Measurements from ENCODE around the gene HAND1.

Gene HAND1

GRCh38 chr5:154506049-154506715 lies 28.2 kb upstream of the HAND1 start:
- Histone ChIP-seq H3K27me3 (ENCODE audit: insufficient read depth, low read depth) (no peaks in the 10 kb centered on the region), H3K9ac (no peak overlapping the region), H3K4me2 (no peak overlapping the region), H3K4me1 (ENCODE audit: low read depth, poor library complexity, severe bottlenecking) (peaks cover 10% of the 10 kb centered on the region), H2AFZ (ENCODE audit: low read depth) (no peak overlapping the region), H3K4me3 (IDR thresholded peaks at IDR 0.05; ENCODE audit: insufficient read depth, low read depth, low read length) (no peak overlapping the region), H3K36me3 (ENCODE audit: insufficient read depth) (no peaks in the 10 kb centered on the region), H3K27ac (no peak overlapping the region), H4K20me1 (ENCODE audit: insufficient read depth) (no peaks in the 10 kb centered on the region), H3K79me2 (ENCODE audit: insufficient read depth, low read depth) (no peaks in the 10 kb centered on the region)
- no peak for TF ChIP-seq CTCF (conservative IDR thresholded peaks at IDR 0.05; ENCODE audit: low read depth, low read length)

- H3K4me1 ChIP-seq (ENCODE audit: low read depth, poor library complexity, severe bottlenecking), result peaks cover 10% of the 10 kb centered on the region
- no peaks in the 10 kb centered on the region for H3K36me3 ChIP-seq (ENCODE audit: insufficient read depth)
- H3K79me2 ChIP-seq (ENCODE audit: insufficient read depth, low read depth), result no peaks in the 10 kb centered on the region
- no peak for TF ChIP-seq CTCF (conservative IDR thresholded peaks at IDR 0.05; ENCODE audit: low read depth, low read length)
- no peak overlapping the region for H3K9ac ChIP-seq
- no peaks in the 10 kb centered on the region for H4K20me1 ChIP-seq (ENCODE audit: insufficient read depth)
- no peak overlapping the region for H3K4me3 ChIP-seq (IDR thresholded peaks at IDR 0.05; ENCODE audit: insufficient read depth, low read depth, low read length)
- H3K27ac ChIP-seq, result no peak overlapping the region
- no peaks in the 10 kb centered on the region for H3K27me3 ChIP-seq (ENCODE audit: insufficient read depth, low read depth)
- no peak overlapping the region for H2AFZ ChIP-seq (ENCODE audit: low read depth)
- no peak overlapping the region for H3K4me2 ChIP-seq
Observed at GRCh38 chr5:154505567-154505966, 27.5 kb upstream of the HAND1 start.

- no peaks in the 10 kb centered on the region for H3K79me2 ChIP-seq (ENCODE audit: insufficient read depth, low read depth)
- TF ChIP-seq CTCF (conservative IDR thresholded peaks at IDR 0.05; ENCODE audit: low read depth, low read length), result no peak
- H3K27me3 ChIP-seq (ENCODE audit: insufficient read depth, low read depth), result no peaks in the 10 kb centered on the region
- no peaks in the 10 kb centered on the region for H3K36me3 ChIP-seq (ENCODE audit: insufficient read depth)
- H3K27ac ChIP-seq, result no peak overlapping the region
- H3K4me3 ChIP-seq (IDR thresholded peaks at IDR 0.05; ENCODE audit: insufficient read depth, low read depth, low read length), result no peak overlapping the region
- H3K9ac ChIP-seq, result no peak overlapping the region
- no peaks in the 10 kb centered on the region for H4K20me1 ChIP-seq (ENCODE audit: insufficient read depth)
- H2AFZ ChIP-seq (ENCODE audit: low read depth), result peak overlapping the region; percentile 44; the same call in 1 of the 2 replicates
- peaks cover 10% of the 10 kb centered on the region for H3K4me1 ChIP-seq (ENCODE audit: low read depth, poor library complexity, severe bottlenecking)
- peak overlapping the region; percentile 45 for H3K4me2 ChIP-seq
Observed at GRCh38 chr5:154503698-154504039, 25.6 kb upstream of the HAND1 start.

GRCh38 chr5:154502180-154502579 lies 24.2 kb upstream of the HAND1 start:
- Histone ChIP-seq H3K27me3 (ENCODE audit: insufficient read depth, low read depth) (no peaks in the 10 kb centered on the region), H4K20me1 (ENCODE audit: insufficient read depth) (no peaks in the 10 kb centered on the region), H3K4me3 (IDR thresholded peaks at IDR 0.05; ENCODE audit: insufficient read depth, low read depth, low read length) (no peak overlapping the region), H3K27ac (no peak overlapping the region), H3K79me2 (ENCODE audit: insufficient read depth, low read depth) (no peaks in the 10 kb centered on the region), H3K4me1 (ENCODE audit: low read depth, poor library complexity, severe bottlenecking) (peaks cover 10% of the 10 kb centered on the region), H3K9ac (no peak overlapping the region), H2AFZ (ENCODE audit: low read depth) (no peak overlapping the region), H3K4me2 (no peak overlapping the region), H3K36me3 (ENCODE audit: insufficient read depth) (no peaks in the 10 kb centered on the region)
- no peak for TF ChIP-seq CTCF (conservative IDR thresholded peaks at IDR 0.05; ENCODE audit: low read depth, low read length)
